ENCODE results near the gene MXI1. TPM values are rescaled to one million over a fixed set of nuclear protein-coding genes. Genes with fewer than 3 reads are reported as not detected.

The MXI1 gene
- total and polyA plus RNA-seq, 2 experiments from 2014 or later: 5.1 to 8.5 TPM

DNA sequence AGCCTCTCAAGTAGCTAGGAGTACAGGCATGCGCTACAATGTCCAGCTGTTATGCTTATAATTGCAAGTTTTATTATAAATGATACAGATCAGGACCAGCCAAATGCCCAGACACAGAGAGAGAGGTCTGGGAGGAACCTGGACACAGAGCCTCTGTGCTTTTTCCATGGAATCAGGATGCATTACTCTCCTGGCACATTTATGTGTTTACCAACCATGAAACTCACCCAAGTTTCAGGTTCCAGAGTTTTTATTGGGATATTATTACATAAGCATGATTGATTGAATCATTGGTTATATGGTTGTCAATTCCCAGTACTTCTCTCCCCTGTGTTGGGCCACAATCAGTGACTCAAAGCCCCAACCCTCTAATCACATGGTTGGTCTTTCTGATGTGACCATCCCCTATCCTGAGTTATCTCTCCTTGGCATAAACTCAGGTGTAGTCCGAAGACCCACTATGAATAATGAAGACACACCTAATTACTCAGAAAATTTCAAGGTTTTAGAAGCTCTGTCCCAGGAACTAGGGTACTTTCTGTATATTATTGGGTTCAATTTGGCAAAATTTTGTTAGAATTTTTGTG is 30.6 kb downstream of the MXI1 start (continued):
- TF ChIP-seq ZNF462 (CRISPR knock-in tag; IDR thresholded peaks at IDR 0.05): no peak
- no peak for TF ChIP-seq CTCF (conservative IDR thresholded peaks at IDR 0.05; ENCODE audit: low read depth in 2 of 2)
- TF ChIP-seq CREB1 (CRISPR knock-in tag; IDR thresholded peaks at IDR 0.05; ENCODE audit: low read depth): no peak
- no peak for TF ChIP-seq EZH2 (IDR thresholded peaks at IDR 0.05; ENCODE audit: low read depth, unreplicated experiment)
- TF ChIP-seq JUNB (IDR thresholded peaks at IDR 0.05; ENCODE audit: unreplicated experiment): no peak

- no peaks in the 10 kb centered on the region for H3K36me3 Mint-ChIP-seq (ENCODE audit: low read depth)
- Histone ChIP-seq H3K79me2 (replicated peaks; ENCODE audit: insufficient read depth) (no peaks in the 10 kb centered on the region), H3F3A (replicated peaks; ENCODE audit: low read depth) (no peaks in the 10 kb centered on the region), H3K9me2 (ENCODE audit: insufficient read depth) (no peaks in the 10 kb centered on the region), H3K4me2 (no peak overlapping the region), H3K27ac (ENCODE audit: low read depth) (no peak overlapping the region), H4K20me1 (replicated peaks; ENCODE audit: insufficient read depth) (no peaks in the 10 kb centered on the region; the same call in 1 of the 2 replicates), H3K36me3 (ENCODE audit: insufficient read depth) (no peaks in the 10 kb centered on the region), H2AFZ (no peak overlapping the region), H3K27me3 (ENCODE audit: insufficient read depth) (no peaks in the 10 kb centered on the region), H3K4me3 (no peak overlapping the region), H3K4me1 (ENCODE audit: insufficient read depth) (peaks cover 25% of the 10 kb centered on the region)
- peaks cover 19% of the 10 kb centered on the region; the same call in 2 of the 3 replicates for H3K4me1 Mint-ChIP-seq
- no peak for DNase-seq (ENCODE audit: low spot score)
- no peak overlapping the region for H3K27ac Mint-ChIP-seq
- no peak for ATAC-seq
- no peaks in the 10 kb centered on the region for H3K9me3 Mint-ChIP-seq
- H3K4me3 Mint-ChIP-seq: no peak overlapping the region
- H3K27me3 Mint-ChIP-seq (ENCODE audit: insufficient read depth, low read depth, poor library complexity): no peaks in the 10 kb centered on the region
- TF ChIP-seq CREB1 (CRISPR knock-in tag; IDR thresholded peaks at IDR 0.05; ENCODE audit: low read depth) (no peak), ETS1 (IDR thresholded peaks at IDR 0.05) (no peak)
Measured at GRCh38 chr10:110239892-110240291, 32.5 kb downstream of the MXI1 start.

Data from GM23338 (cell line).